Measurements from ENCODE around the gene ZNF441. TPM values are rescaled to one million over a fixed set of nuclear protein-coding genes. Genes with fewer than 3 reads are reported as not detected.
A peak's percentile ranks its signal among the peaks of the same experiment; 100 is the strongest.
"Not testable (repeated sequence)": the region's sequence is repeated elsewhere in the genome, so short reads cannot be mapped to it uniquely, and the experiment has no call there.

The ZNF441 gene
- total RNA-seq, 2 donors from 2014 or later, result 3.5 to 3.8 TPM

- Histone ChIP-seq H3K27ac (no peak overlapping the region), H3K4me1 (peaks cover 6% of the 10 kb centered on the region), H3K27me3 (no peaks in the 10 kb centered on the region), H3K9me3 (no peaks in the 10 kb centered on the region), H3K36me3 (no peaks in the 10 kb centered on the region), H3K4me3 (no peak overlapping the region), H3K9ac (ENCODE audit: low read depth in 2 of 2, low read length in 2 of 2) (no peak overlapping the region)
- no peak for TF ChIP-seq CTCF (IDR thresholded peaks at IDR 0.05)
- intact Hi-C loops (cut with DNase I), result no loop called here
- no peak for DNase-seq
These were observed 3.2 kb upstream of the ZNF441 start for GRCh38 chr19:11763611-11764010.

- peak overlapping the region; percentile 85 for H3K4me3 ChIP-seq
- H3K9ac ChIP-seq (ENCODE audit: low read depth in 2 of 2, low read length in 2 of 2), result peak overlapping the region; percentile 81 to 92
- peak; percentile 73 for DNase-seq
- intact Hi-C loops (cut with DNase I), result no loop called here
- no peaks in the 10 kb centered on the region for H3K36me3 ChIP-seq
- peak overlapping the region; percentile 97 for H3K27ac ChIP-seq
- no peaks in the 10 kb centered on the region for H3K9me3 ChIP-seq
- no peak for TF ChIP-seq CTCF (IDR thresholded peaks at IDR 0.05)
- peaks cover 6% of the 10 kb centered on the region for H3K4me1 ChIP-seq
- no peaks in the 10 kb centered on the region for H3K27me3 ChIP-seq
These were observed 883 bp downstream of the ZNF441 start for GRCh38 chr19:11767633-11768133.

GRCh38 chr19:11769995-11770394, 3.2 kb downstream of the ZNF441 start:
- H3K27me3 ChIP-seq, result no peaks in the 10 kb centered on the region
- intact Hi-C loops (cut with DNase I), result no loop called here
- H3K9ac ChIP-seq (ENCODE audit: low read depth in 2 of 2, low read length in 2 of 2), result no peak overlapping the region
- H3K36me3 ChIP-seq, result no peaks in the 10 kb centered on the region
- no peak overlapping the region for H3K4me3 ChIP-seq
- DNase-seq, result no peak
- H3K9me3 ChIP-seq, result no peaks in the 10 kb centered on the region
- H3K4me1 ChIP-seq, result peaks cover 6% of the 10 kb centered on the region
- no peak overlapping the region for H3K27ac ChIP-seq
- no peak for TF ChIP-seq CTCF (IDR thresholded peaks at IDR 0.05)

- H3K4me3 ChIP-seq; intact Hi-C loops (cut with DNase I); H3K36me3 ChIP-seq; H3K9me3 ChIP-seq; DNase-seq; H3K27me3 ChIP-seq; H3K4me1 ChIP-seq; H3K9ac ChIP-seq (ENCODE audit: low read depth in 2 of 2, low read length in 2 of 2); H3K27ac ChIP-seq: not testable (repeated sequence)
These were observed 4.7 kb downstream of the ZNF441 start for GRCh38 chr19:11771520-11771919.

- not testable (repeated sequence) for H3K27ac ChIP-seq, H3K9me3 ChIP-seq
- peaks cover 13% of the 10 kb centered on the region for H3K36me3 ChIP-seq
These were observed 9.9 kb downstream of the ZNF441 start for GRCh38 chr19:11776669-11777068.

GRCh38 chr19:11780431-11781020, 13.7 kb downstream of the ZNF441 start:
- Histone ChIP-seq H3K4me1 (no peaks in the 10 kb centered on the region), H3K36me3 (peaks cover 13% of the 10 kb centered on the region), H3K9me3 (peaks cover 4% of the 10 kb centered on the region), H3K4me3 (no peak overlapping the region), H3K27ac (no peak overlapping the region), H3K27me3 (no peaks in the 10 kb centered on the region), H3K9ac (ENCODE audit: low read depth in 2 of 2, low read length in 2 of 2) (no peak overlapping the region)
- no peak for DNase-seq
- TF ChIP-seq CTCF (IDR thresholded peaks at IDR 0.05), result no peak
- intact Hi-C loops (cut with DNase I), result loop anchor here (10.0 kb wide), 2 partner anchors 76 to 106 kb away; no protein-coding TSS in a partner anchor

More at GRCh38 chr19:11776669-11777068, 9.9 kb downstream of the ZNF441 start:
- H3K4me1 ChIP-seq; H3K4me3 ChIP-seq; H3K27me3 ChIP-seq; H3K9ac ChIP-seq (ENCODE audit: low read depth in 2 of 2, low read length in 2 of 2); DNase-seq; intact Hi-C loops (cut with DNase I): not testable (repeated sequence)

Measured in colonic mucosa (tissue), 4 donors.